HEK293 (cell line): Measurements from ENCODE around the gene ASF1A.

ENCODE experiments used
- CTCF ChIA-PET: fragments of 350-600 bp; formaldehyde crosslinking; extraction: SDS; loops from one replicate; lab custom pipeline; 2021; ENCODE audit warnings: antibody characterized with exemption; lab: Yijun Ruan, JAX
- POLR2A ChIA-PET: fragments of 300-600 bp; formaldehyde crosslinking; extraction: SDS; loops from one replicate; lab custom pipeline; 2020; ENCODE audit warnings: antibody characterized with exemption, inconsistent platforms; lab: Yijun Ruan, JAX
- H3K27ac ChIP-seq: fragments of 200-500 bp; sonication (Bioruptor generic); 2 replicates; pipeline ENCODE4 v1.5.1; 2014; ENCODE audit warnings: low read depth, low read length, control low read depth, inconsistent platforms; ENCODE audit errors: extremely low read depth
- H3K36me3 ChIP-seq, 2 experiments: fragments of 200-500 bp in 1 of 2; sonication (Bioruptor generic) in 1 of 2; 1 replicate in 1 of 2; 2 replicates in 1 of 2; pipeline ENCODE4 v1.5.1; 2014 to 2017; ENCODE audit warnings: inconsistent platforms in 2 of 2, low read length in 2 of 2; ENCODE audit not compliant: control insufficient read depth in 2 of 2, insufficient read depth in 1 of 2
- H3K4me1 ChIP-seq: fragments of 200-500 bp; sonication (Bioruptor generic); 2 replicates; pipeline ENCODE4 v1.5.1; 2014; ENCODE audit warnings: mild to moderate bottlenecking, low read length, inconsistent platforms; ENCODE audit not compliant: control insufficient read depth, insufficient read depth
- H3K4me3 ChIP-seq: 2 replicates; pipeline ENCODE4 v1.5.1; 2011; ENCODE audit warnings: low read depth, mild to moderate bottlenecking, control low read depth, low read length, moderate library complexity
- H3K9me3 ChIP-seq: fragments of 200-500 bp; sonication (Bioruptor generic); 2 replicates; pipeline ENCODE4 v1.5.1; 2014; ENCODE audit warnings: low read depth, low read length, inconsistent platforms; ENCODE audit not compliant: control insufficient read depth, insufficient read depth
- FEZF1 ChIP-seq: fragments of 450-650 bp; formaldehyde crosslinking; IDR thresholded peaks from 2 replicates; pipeline ENCODE4 v1.5.1; 2016; ENCODE audit warnings: missing biosample characterization, missing genetic modification characterization
- KLF1 ChIP-seq: fragments of 450-650 bp; formaldehyde crosslinking; IDR thresholded peaks from 2 replicates; pipeline ENCODE4 v1.5.1; 2016; ENCODE audit warnings: missing biosample characterization, missing genetic modification characterization
- PRDM1 ChIP-seq: fragments of 450-650 bp; formaldehyde crosslinking; IDR thresholded peaks from 2 replicates; pipeline ENCODE4; 2016; ENCODE audit warnings: missing biosample characterization, missing genetic modification characterization
- PRDM10 ChIP-seq: fragments of 450-650 bp; formaldehyde crosslinking; IDR thresholded peaks from 2 replicates; pipeline ENCODE4 v1.5.1; 2016; ENCODE audit warnings: missing biosample characterization, missing genetic modification characterization
- SCRT2 ChIP-seq: fragments of 450-650 bp; formaldehyde crosslinking; IDR thresholded peaks from 2 replicates; pipeline ENCODE4 v1.5.1; 2016; ENCODE audit warnings: missing biosample characterization, missing genetic modification characterization
- YY1 ChIP-seq: fragments of 450-650 bp; formaldehyde crosslinking; IDR thresholded peaks from 2 replicates; pipeline ENCODE4 v1.5.1; 2018; ENCODE audit warnings: missing biosample characterization, missing genetic modification characterization
- ZBTB49 ChIP-seq: fragments of 450-650 bp; formaldehyde crosslinking; IDR thresholded peaks from 2 replicates; pipeline ENCODE4 v1.5.1; 2016; ENCODE audit warnings: missing biosample characterization, missing genetic modification characterization, low read depth
- ZFHX2 ChIP-seq: fragments of 450-650 bp; formaldehyde crosslinking; conservative IDR thresholded peaks from 2 replicates; pipeline ENCODE4 v1.5.1; 2016; ENCODE audit warnings: missing biosample characterization, missing genetic modification characterization
- ZNF10 ChIP-seq: fragments of 450-650 bp; formaldehyde crosslinking; IDR thresholded peaks from 2 replicates; pipeline ENCODE4 v1.5.1; 2017; ENCODE audit warnings: missing biosample characterization, missing genetic modification characterization
- ZNF114 ChIP-seq: fragments of 450-650 bp; formaldehyde crosslinking; IDR thresholded peaks from 2 replicates; pipeline ENCODE4 v1.5.0; 2017; ENCODE audit warnings: missing biosample characterization, missing genetic modification characterization
- ZNF274 ChIP-seq, 2 experiments: fragments of 200-500 bp in 1 of 2; fragments of 450-650 bp in 1 of 2; sonication (Bioruptor generic) in 1 of 2; formaldehyde crosslinking in 1 of 2; IDR thresholded peaks; 2 replicates each; pipeline versions ENCODE4 v1.5.1 to v1.6.1; 2014 to 2016; ENCODE audit warnings: borderline replicate concordance in 1 of 2, inconsistent platforms in 1 of 2, low read length in 1 of 2, missing biosample characterization in 1 of 2, missing genetic modification characterization in 1 of 2
- ZNF335 ChIP-seq: fragments of 450-650 bp; formaldehyde crosslinking; conservative IDR thresholded peaks from 2 replicates; pipeline ENCODE4 v1.5.1; 2016; ENCODE audit warnings: missing biosample characterization, missing genetic modification characterization
- ZNF366 ChIP-seq: fragments of 450-650 bp; formaldehyde crosslinking; conservative IDR thresholded peaks from 2 replicates; pipeline ENCODE4 v1.5.1; 2016; ENCODE audit warnings: missing biosample characterization, missing genetic modification characterization
- ZNF423 ChIP-seq: fragments of 450-650 bp; formaldehyde crosslinking; IDR thresholded peaks from 2 replicates; pipeline ENCODE4 v1.5.1; 2016; ENCODE audit warnings: missing biosample characterization, missing genetic modification characterization
- ZNF433 ChIP-seq: fragments of 450-650 bp; formaldehyde crosslinking; IDR thresholded peaks from 2 replicates; pipeline ENCODE4 v1.5.1; 2016; ENCODE audit warnings: missing biosample characterization, missing genetic modification characterization, low read depth
- ZNF654 ChIP-seq: fragments of 450-650 bp; formaldehyde crosslinking; IDR thresholded peaks from 2 replicates; pipeline ENCODE4 v1.5.1; 2016; ENCODE audit warnings: low read depth, missing biosample characterization, missing genetic modification characterization
- ZNF701 ChIP-seq: fragments of 450-650 bp; formaldehyde crosslinking; IDR thresholded peaks from 2 replicates; pipeline ENCODE4 v1.5.1; 2016; ENCODE audit warnings: missing biosample characterization, missing genetic modification characterization
- ZNF792 ChIP-seq: fragments of 450-650 bp; formaldehyde crosslinking; IDR thresholded peaks from 2 replicates; pipeline ENCODE4 v1.5.1; 2016; ENCODE audit warnings: missing biosample characterization, missing genetic modification characterization
- ZSCAN16 ChIP-seq: fragments of 450-650 bp; formaldehyde crosslinking; IDR thresholded peaks from 2 replicates; pipeline ENCODE4 v1.5.1; 2016; ENCODE audit warnings: missing biosample characterization, missing genetic modification characterization

ASF1A gene

GRCh38 chr6:118896339-118897136, 2.6 kb downstream of the ASF1A start (continued):
- TF ChIP-seq ZNF654 (0 out of 2 replicates have a peak, but pooled peaks have one; percentile 12), ZNF366 (tag by site-specific recombination) (no peak), ZNF114 (tag by site-specific recombination) (no peak), KLF1 (tag by site-specific recombination) (no peak), SCRT2 (tag by site-specific recombination) (no peak), PRDM1 (tag by site-specific recombination) (no peak), ZNF701 (no peak), ZNF423 (tag by site-specific recombination) (no peak), ZNF433 (no peak), PRDM10 (tag by site-specific recombination) (peak; percentile 61; the same call in 1 of the 2 replicates), ZSCAN16 (tag by site-specific recombination) (no peak), ZNF792 (tag by site-specific recombination) (no peak)

GRCh38 chr6:118897386-118897785, 3.4 kb downstream of the ASF1A start:
- ChIA-PET CTCF (interaction anchor here (0.7 to 3.2 kb wide), 9 partner anchors 11 to 1061 kb away, joined by 3 to 17 read pairs (median 5); no protein-coding TSS in a partner anchor), POLR2A (no interaction called here)
- no peak overlapping the region for H3K4me3 ChIP-seq
- no peak for TF ChIP-seq FEZF1 (tag by site-specific recombination)
- no peak for TF ChIP-seq ZNF10 (tag by site-specific recombination)
- no peak for TF ChIP-seq ZBTB49
- no peak for TF ChIP-seq ZNF335 (tag by site-specific recombination)
- no peak for TF ChIP-seq ZFHX2 (tag by site-specific recombination)
- no peak for TF ChIP-seq YY1
- no peak overlapping the region for H3K27ac ChIP-seq
- H3K9me3 ChIP-seq = no peaks in the 10 kb centered on the region
- 0 out of 2 replicates have a peak, but pooled peaks cover 2% of the 10 kb centered on the region for H3K4me1 ChIP-seq
- peaks cover 6 to 35% of the 10 kb centered on the region in 2 experiments; a peak in 1 of 3 replicates for H3K36me3 ChIP-seq

- no peaks in the 10 kb centered on the region for H3K4me1 ChIP-seq
Observed at GRCh38 chr6:118899948-118900347, 6.0 kb downstream of the ASF1A start.

More at GRCh38 chr6:118899948-118900347, 6.0 kb downstream of the ASF1A start:
- H3K36me3 ChIP-seq = peaks cover 9 to 56% of the 10 kb centered on the region in 2 experiments; a peak in 2 of 3 replicates
- H3K27ac ChIP-seq = no peak overlapping the region
- H3K9me3 ChIP-seq = no peaks in the 10 kb centered on the region
- H3K4me3 ChIP-seq = no peak overlapping the region
- TF ChIP-seq ZNF274 (IDR thresholded peaks at IDR 0.05; ENCODE audit: low read length) (no peak), ZNF274 (tag by site-specific recombination; IDR thresholded peaks at IDR 0.05; ENCODE audit: borderline replicate concordance) (no peak)
- ChIA-PET CTCF (interaction anchor here (0.5 to 0.7 kb wide), 3 partner anchors 76 to 806 kb away, joined by 3 to 4 read pairs (median 3); no protein-coding TSS in a partner anchor), POLR2A (no interaction called here)
